ENCODE measurements around the gene OR2L8. TPM values are rescaled to one million over a fixed set of nuclear protein-coding genes. Genes with fewer than 3 reads are reported as not detected.

Gene OR2L8
- total RNA-seq, 1 donor from 2014 or later: not detected

DNA sequence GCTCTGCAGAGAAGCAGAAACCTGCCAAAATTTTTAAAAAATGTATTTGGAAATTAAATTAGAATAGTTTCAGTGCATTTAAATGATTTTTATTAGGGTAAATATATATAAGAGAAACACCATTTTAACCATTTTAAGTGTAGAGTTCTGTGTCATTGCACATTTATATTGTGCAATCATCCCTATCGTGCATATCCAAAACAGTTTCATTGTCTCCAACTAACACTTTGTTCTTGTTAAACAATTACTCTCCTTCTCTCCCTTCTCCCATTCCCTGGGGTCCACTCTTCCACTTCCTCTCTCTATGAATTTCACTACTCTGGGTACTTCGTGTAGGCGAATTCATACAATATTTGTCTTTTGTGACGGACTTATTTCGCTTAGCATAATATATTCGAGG is 6.0 kb upstream of the OR2L8 start:
- Mint-ChIP-seq H3K27me3 (ENCODE audit: low read depth) (no peaks in the 10 kb centered on the region), H3K36me3 (peaks cover 1% of the 10 kb centered on the region), H3K27ac (no peak overlapping the region), H3K4me3 (no peak overlapping the region), H3K4me1 (no peaks in the 10 kb centered on the region), H3K9me3 (peaks cover 51% of the 10 kb centered on the region)
- TF ChIP-seq, protein P1, sequence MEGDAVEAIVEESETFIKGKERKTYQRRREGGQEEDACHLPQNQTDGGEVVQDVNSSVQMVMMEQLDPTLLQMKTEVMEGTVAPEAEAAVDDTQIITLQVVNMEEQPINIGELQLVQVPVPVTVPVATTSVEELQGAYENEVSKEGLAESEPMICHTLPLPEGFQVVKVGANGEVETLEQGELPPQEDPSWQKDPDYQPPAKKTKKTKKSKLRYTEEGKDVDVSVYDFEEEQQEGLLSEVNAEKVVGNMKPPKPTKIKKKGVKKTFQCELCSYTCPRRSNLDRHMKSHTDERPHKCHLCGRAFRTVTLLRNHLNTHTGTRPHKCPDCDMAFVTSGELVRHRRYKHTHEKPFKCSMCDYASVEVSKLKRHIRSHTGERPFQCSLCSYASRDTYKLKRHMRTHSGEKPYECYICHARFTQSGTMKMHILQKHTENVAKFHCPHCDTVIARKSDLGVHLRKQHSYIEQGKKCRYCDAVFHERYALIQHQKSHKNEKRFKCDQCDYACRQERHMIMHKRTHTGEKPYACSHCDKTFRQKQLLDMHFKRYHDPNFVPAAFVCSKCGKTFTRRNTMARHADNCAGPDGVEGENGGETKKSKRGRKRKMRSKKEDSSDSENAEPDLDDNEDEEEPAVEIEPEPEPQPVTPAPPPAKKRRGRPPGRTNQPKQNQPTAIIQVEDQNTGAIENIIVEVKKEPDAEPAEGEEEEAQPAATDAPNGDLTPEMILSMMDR (IDR thresholded peaks at IDR 0.05; ENCODE audit: unreplicated experiment): no peak
- no peak for DNase-seq (ENCODE audit: low spot score in 2 of 2, unreplicated experiment in 2 of 2)

DNA sequence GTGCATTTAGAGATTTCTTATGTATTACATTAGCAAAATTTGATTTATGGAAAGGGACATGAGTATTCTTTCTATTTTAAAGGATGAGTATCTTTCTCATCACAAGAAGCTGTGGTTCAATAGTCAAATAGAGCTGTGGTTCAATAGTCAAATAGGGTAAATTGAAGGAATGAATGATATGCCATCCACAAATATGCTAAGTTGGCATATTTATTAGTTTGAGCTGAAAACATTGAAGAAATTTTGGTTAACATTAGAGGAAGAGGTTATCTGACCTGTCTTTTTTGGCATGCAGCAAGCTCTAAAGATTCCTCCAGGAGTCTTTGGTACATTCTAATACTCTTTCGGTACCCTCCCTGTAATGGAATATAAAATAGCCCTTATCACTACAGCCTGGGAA is 4.8 kb downstream of the OR2L8 start:
- peaks cover 60% of the 10 kb centered on the region for H3K9me3 Mint-ChIP-seq
- H3K27me3 Mint-ChIP-seq (ENCODE audit: low read depth): no peaks in the 10 kb centered on the region
- TF ChIP-seq, protein P1 (IDR thresholded peaks at IDR 0.05; ENCODE audit: unreplicated experiment): no peak
- H3K27ac Mint-ChIP-seq: no peak overlapping the region
- H3K4me3 Mint-ChIP-seq: no peak overlapping the region
- DNase-seq (ENCODE audit: low spot score in 2 of 2, unreplicated experiment in 2 of 2): no peak
- H3K4me1 Mint-ChIP-seq: no peaks in the 10 kb centered on the region
- H3K36me3 Mint-ChIP-seq: peaks cover 5% of the 10 kb centered on the region

DNA sequence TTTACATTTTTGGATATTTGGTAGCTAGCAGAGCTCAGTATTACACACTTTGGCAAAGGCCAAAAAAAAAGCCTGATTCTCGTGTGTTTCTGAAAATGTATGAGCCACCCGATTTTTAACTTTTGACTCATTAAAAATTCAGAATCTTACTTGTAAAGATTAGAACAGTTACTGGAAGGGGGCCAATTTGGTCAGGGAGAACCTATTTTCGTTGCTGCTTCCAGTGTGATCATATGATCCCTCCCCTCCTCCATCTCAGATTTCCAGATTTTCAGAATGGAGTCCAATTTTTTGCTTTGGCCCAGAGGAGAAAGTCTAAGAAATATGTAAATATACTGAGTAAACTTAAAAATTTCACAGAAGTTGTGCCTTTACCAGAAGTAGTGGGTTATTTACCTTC is 13.1 kb downstream of the OR2L8 start:
- H3K36me3 Mint-ChIP-seq: peaks cover 5% of the 10 kb centered on the region
- TF ChIP-seq, protein P1 (IDR thresholded peaks at IDR 0.05; ENCODE audit: unreplicated experiment): no peak

DNA sequence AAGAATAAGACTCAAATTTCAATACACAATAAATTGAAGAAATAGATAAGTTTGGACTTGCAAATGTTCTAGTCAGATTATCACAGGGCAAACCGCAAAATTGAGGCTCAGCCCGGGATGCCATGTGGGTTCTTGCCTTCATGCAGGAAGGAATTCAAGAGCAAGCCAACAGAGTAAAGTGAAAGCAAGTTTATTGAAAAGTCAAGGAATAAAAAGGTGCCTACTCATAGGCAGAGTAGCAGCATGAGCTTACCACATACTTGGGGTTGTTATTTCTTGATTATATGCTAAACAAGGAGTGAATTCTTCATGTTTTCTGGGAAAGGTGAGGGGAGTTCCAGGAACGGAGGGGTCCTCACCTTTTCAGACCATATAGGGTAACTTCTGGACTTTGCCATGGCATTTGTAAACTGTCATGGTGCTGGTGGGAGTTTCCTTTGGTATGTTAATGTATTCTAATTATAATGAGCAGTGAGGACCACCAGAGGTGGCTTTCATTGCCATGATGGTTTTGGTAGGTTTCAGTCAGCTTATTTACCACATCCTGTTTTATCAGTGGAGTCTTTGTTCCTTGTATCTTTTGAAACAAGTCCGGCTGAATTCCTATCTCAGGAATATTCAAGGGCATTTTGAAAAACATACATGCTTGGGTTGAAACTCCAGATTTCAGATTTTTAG is 14.4 kb downstream of the OR2L8 start:
- Mint-ChIP-seq H3K4me3 (no peak overlapping the region), H3K36me3 (peaks cover under 1% of the 10 kb centered on the region), H3K9me3 (peaks cover 67% of the 10 kb centered on the region), H3K27ac (no peak overlapping the region), H3K4me1 (no peaks in the 10 kb centered on the region), H3K27me3 (ENCODE audit: low read depth) (no peaks in the 10 kb centered on the region)
- TF ChIP-seq, protein P1 (IDR thresholded peaks at IDR 0.05; ENCODE audit: unreplicated experiment): no peak
- DNase-seq (ENCODE audit: low spot score in 2 of 2, unreplicated experiment in 2 of 2): no peak

More for the DNA sequence above, 13.1 kb downstream of the OR2L8 start:
- DNase-seq (ENCODE audit: low spot score in 2 of 2, unreplicated experiment in 2 of 2): no peak
- Mint-ChIP-seq H3K27me3 (ENCODE audit: low read depth) (no peaks in the 10 kb centered on the region), H3K9me3 (peaks cover 65% of the 10 kb centered on the region), H3K4me3 (no peak overlapping the region), H3K4me1 (no peaks in the 10 kb centered on the region), H3K27ac (no peak overlapping the region)

DNA sequence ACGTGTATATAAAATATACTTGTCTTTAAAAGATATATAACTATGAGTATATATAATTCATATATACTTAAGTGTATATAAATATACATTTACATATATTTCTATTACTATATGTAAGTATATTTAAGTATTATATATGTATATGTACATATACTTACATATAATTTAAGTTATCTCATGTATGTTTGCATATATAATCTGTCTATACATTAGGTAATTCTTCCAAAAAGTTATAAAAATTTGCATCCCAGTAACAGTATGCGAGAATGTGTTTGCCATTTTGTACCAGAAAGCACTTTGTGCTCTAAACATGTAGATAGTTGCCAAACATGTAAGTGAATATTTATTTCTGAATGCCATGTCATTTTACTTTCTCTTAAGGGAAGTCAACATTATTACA is 16.3 kb downstream of the OR2L8 start, which contains the start of gene OR2AK2:
OR2AK2 (plus strand) TSS at position 301 of the 400 bp plus-strand sequence. CDS start 144 bp downstream, outside the sequence.
- H3K27me3 Mint-ChIP-seq (ENCODE audit: low read depth): no peaks in the 10 kb centered on the region

More for the DNA sequence above, 16.3 kb downstream of the OR2L8 start, which contains the start of gene OR2AK2:
- DNase-seq (ENCODE audit: low spot score in 2 of 2, unreplicated experiment in 2 of 2): no peak
- Mint-ChIP-seq H3K9me3 (peaks cover 64% of the 10 kb centered on the region), H3K27ac (no peak within 1 kb of the TSS), H3K4me3 (no peak within 1 kb of the TSS), H3K4me1 (no peaks in the 10 kb centered on the region), H3K36me3 (no peaks in the 10 kb centered on the region)
- TF ChIP-seq, protein P1 (IDR thresholded peaks at IDR 0.05; ENCODE audit: unreplicated experiment): no peak
